ENCODE results near the gene MID2.
A peak's percentile ranks its signal among the peaks of the same experiment; 100 is the strongest.

Gene MID2

DNA sequence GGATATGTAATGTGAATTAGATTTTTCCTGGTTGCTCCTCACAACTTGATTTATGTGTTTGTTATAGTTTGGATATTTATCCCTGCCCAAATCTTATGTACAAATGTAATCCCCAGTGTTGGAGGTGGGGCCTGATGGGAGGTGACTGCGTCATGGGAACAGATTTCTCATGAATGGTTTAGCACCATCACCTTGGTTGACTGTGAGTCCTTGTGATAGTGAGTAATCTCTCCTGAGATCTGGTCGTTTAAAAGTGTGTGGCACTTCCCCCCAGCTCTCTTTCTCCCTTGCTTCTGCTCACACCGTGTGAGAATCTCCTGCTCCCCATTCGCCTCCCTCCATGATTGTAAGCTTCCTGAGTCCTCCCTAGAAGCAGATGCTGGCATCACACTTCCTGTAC is 2.2 kb downstream of the MID2 start:
- H4K20me1 ChIP-seq (ENCODE audit: insufficient read depth) = no peaks in the 10 kb centered on the region
- no peak overlapping the region for H3K27ac ChIP-seq
- TF ChIP-seq, protein P1, sequence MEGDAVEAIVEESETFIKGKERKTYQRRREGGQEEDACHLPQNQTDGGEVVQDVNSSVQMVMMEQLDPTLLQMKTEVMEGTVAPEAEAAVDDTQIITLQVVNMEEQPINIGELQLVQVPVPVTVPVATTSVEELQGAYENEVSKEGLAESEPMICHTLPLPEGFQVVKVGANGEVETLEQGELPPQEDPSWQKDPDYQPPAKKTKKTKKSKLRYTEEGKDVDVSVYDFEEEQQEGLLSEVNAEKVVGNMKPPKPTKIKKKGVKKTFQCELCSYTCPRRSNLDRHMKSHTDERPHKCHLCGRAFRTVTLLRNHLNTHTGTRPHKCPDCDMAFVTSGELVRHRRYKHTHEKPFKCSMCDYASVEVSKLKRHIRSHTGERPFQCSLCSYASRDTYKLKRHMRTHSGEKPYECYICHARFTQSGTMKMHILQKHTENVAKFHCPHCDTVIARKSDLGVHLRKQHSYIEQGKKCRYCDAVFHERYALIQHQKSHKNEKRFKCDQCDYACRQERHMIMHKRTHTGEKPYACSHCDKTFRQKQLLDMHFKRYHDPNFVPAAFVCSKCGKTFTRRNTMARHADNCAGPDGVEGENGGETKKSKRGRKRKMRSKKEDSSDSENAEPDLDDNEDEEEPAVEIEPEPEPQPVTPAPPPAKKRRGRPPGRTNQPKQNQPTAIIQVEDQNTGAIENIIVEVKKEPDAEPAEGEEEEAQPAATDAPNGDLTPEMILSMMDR (conservative IDR thresholded peaks at IDR 0.05; ENCODE audit: low read depth, low read length) = no peak
- H3K36me3 ChIP-seq (ENCODE audit: insufficient read depth) = no peaks in the 10 kb centered on the region
- peak overlapping the region; percentile 77; the same call in 1 of the 2 replicates for H3K4me2 ChIP-seq
- no peak overlapping the region for H2AFZ ChIP-seq (ENCODE audit: low read depth)
- H3K4me1 ChIP-seq (ENCODE audit: low read depth, poor library complexity, severe bottlenecking) = peaks cover 8% of the 10 kb centered on the region
- H3K27me3 ChIP-seq (ENCODE audit: insufficient read depth, low read depth) = no peaks in the 10 kb centered on the region
- H3K9ac ChIP-seq = no peak overlapping the region
- H3K4me3 ChIP-seq (IDR thresholded peaks at IDR 0.05; ENCODE audit: insufficient read depth, low read depth, low read length) = no peak overlapping the region
- H3K79me2 ChIP-seq (ENCODE audit: insufficient read depth, low read depth) = no peaks in the 10 kb centered on the region

DNA sequence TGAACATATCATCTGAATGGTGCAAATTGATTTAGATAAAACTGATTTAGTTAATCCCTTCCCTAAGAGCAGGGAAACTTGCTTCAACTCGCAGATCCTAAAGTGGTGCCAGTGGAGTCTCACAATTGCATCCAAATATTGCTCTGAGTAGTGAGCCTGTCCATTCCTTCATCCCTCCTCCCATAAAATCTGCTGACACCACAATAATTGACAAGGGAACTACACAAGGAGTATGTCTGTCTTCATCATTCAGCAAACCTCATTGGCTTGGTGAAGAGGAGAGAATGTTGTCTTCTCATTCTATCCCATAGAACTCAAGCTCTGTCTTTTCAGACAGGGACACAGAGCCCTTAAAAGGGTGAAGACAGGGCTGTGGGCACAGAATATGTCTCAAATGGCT is 4.2 kb downstream of the MID2 start:
- TF ChIP-seq, protein P1 (conservative IDR thresholded peaks at IDR 0.05; ENCODE audit: low read depth, low read length) = no peak
- H3K9ac ChIP-seq = no peak overlapping the region
- H3K27me3 ChIP-seq (ENCODE audit: insufficient read depth, low read depth) = no peaks in the 10 kb centered on the region
- no peak overlapping the region for H3K4me3 ChIP-seq (IDR thresholded peaks at IDR 0.05; ENCODE audit: insufficient read depth, low read depth, low read length)
- H3K27ac ChIP-seq = no peak overlapping the region
- H3K4me2 ChIP-seq = no peak overlapping the region
- no peak overlapping the region for H2AFZ ChIP-seq (ENCODE audit: low read depth)
- peaks cover 3% of the 10 kb centered on the region for H3K4me1 ChIP-seq (ENCODE audit: low read depth, poor library complexity, severe bottlenecking)
- no peaks in the 10 kb centered on the region for H3K79me2 ChIP-seq (ENCODE audit: insufficient read depth, low read depth)
- H4K20me1 ChIP-seq (ENCODE audit: insufficient read depth) = no peaks in the 10 kb centered on the region
- no peaks in the 10 kb centered on the region for H3K36me3 ChIP-seq (ENCODE audit: insufficient read depth)

DNA sequence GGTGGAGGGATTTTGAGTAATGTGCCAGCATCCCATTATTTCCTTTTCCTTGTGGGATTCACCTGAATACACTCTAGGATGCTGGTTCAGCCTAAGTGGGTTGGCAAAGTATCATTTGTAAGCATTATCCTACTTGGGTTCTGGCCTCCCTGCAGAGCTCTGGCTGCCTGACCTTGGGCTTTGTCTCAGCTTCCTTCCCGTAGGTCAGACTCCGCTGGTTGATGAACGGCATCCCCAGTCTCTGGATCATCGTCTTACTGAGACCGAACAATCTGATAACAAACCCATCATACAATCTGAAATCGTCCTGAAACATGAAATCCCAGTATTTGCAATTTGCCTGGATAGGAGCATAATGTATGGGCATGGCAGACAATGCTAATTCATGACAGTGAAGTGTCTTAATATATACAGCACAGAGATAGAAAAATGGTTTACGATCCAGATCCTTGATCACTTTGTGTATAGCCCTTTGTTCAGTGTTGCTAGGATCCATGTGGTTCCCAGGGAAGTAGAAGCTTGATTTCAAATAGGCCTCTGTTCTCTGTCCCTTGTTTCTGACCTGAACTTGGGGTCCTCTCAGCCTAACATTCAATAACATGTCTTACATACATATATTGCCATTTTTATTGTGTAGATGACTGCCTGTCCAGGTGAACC is 5.5 kb downstream of the MID2 start:
- H3K9ac ChIP-seq = no peak overlapping the region
- H2AFZ ChIP-seq (ENCODE audit: low read depth) = no peak overlapping the region
- no peak overlapping the region for H3K4me3 ChIP-seq (IDR thresholded peaks at IDR 0.05; ENCODE audit: insufficient read depth, low read depth, low read length)
- H3K27me3 ChIP-seq (ENCODE audit: insufficient read depth, low read depth) = no peaks in the 10 kb centered on the region
- H3K4me2 ChIP-seq = no peak overlapping the region
- no peaks in the 10 kb centered on the region for H3K4me1 ChIP-seq (ENCODE audit: low read depth, poor library complexity, severe bottlenecking)
- TF ChIP-seq, protein P1 (conservative IDR thresholded peaks at IDR 0.05; ENCODE audit: low read depth, low read length) = no peak
- no peaks in the 10 kb centered on the region for H3K79me2 ChIP-seq (ENCODE audit: insufficient read depth, low read depth)
- H3K27ac ChIP-seq = no peak overlapping the region
- no peaks in the 10 kb centered on the region for H4K20me1 ChIP-seq (ENCODE audit: insufficient read depth)
- no peaks in the 10 kb centered on the region for H3K36me3 ChIP-seq (ENCODE audit: insufficient read depth)

DNA sequence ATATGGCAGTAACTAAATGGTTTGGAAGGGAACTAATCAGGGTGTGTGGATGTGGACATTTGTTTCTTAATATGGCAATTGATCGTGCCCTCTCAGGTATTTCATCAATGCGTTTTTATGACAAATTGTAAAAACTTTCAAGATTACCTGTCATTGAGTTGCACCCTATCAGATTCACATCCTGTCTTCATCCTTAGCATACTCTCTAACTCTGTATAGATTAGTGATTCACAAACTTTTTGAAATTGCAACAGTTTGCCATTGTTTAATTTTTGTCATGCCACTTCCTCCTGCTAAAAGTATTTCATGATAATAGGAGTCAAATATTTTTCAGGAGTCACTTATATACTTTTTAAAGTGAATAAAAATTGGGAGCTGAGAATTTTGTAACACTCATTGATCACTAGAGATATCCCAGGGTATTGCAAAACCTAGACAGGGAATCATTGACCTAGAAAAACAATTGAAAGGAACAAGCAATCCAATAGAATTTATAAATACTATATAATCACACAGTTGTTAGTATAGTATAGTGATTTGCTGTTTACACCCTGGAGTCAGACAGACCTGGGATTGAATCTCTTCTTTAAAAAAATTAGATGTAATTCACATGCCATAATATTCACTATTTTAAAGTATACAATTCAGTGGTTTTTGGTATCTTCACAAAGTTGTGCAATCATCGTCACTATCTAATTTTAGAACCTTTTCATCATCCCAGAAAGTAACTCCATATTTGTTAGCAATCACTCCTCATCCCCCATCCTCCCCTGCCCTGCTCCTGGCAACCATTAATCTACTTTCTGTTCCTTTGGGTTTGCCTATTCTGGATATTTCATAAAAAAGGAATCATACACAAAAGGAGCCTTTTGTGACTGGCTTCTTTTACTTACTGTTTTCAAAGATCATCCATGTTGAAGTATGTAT is 8.9 kb downstream of the MID2 start:
- Histone ChIP-seq H3K36me3 (ENCODE audit: insufficient read depth) (no peaks in the 10 kb centered on the region), H3K4me2 (no peak overlapping the region), H3K27ac (no peak overlapping the region), H3K27me3 (ENCODE audit: insufficient read depth, low read depth) (no peaks in the 10 kb centered on the region), H3K4me1 (ENCODE audit: low read depth, poor library complexity, severe bottlenecking) (peaks cover 2% of the 10 kb centered on the region), H4K20me1 (ENCODE audit: insufficient read depth) (no peaks in the 10 kb centered on the region), H3K9ac (no peak overlapping the region), H3K4me3 (IDR thresholded peaks at IDR 0.05; ENCODE audit: insufficient read depth, low read depth, low read length) (no peak overlapping the region), H3K79me2 (ENCODE audit: insufficient read depth, low read depth) (no peaks in the 10 kb centered on the region), H2AFZ (ENCODE audit: low read depth) (no peak overlapping the region)
- TF ChIP-seq, protein P1 (conservative IDR thresholded peaks at IDR 0.05; ENCODE audit: low read depth, low read length) = no peak

All from KMS-11 (cell line).